Activated naive CD8-positive, alpha-beta T cell treated with anti-CD3 and anti-CD28 coated beads, Interleukin-2, amount 10 ng/mL, durations not matched to agents 7 days and 5 days (primary cell): ENCODE measurements around the gene PKP1. TPM values are rescaled to one million over a fixed set of nuclear protein-coding genes. Genes with fewer than 3 reads are reported as not detected.
"Not testable (repeated sequence)": the region's sequence is repeated elsewhere in the genome, so short reads cannot be mapped to it uniquely, and the experiment has no call there.

Source experiments
- ATAC-seq: fragments of 150-1000 bp; cut with Tn5 transposase; one replicate; pipeline ENCODE4 v1.10.0; 2021; ENCODE audit warnings: low read depth, moderate library complexity
- POLR2A ChIA-PET: fragments of 350-600 bp; sonication (Branson Sonifier 250); formaldehyde crosslinking; loops from one replicate; lab custom pipeline; 2021; ENCODE audit warnings: antibody characterized with exemption; lab: Charles Lee
- DNase-seq: peaks from one replicate; pipeline ENCODE4 v3.0.0; 2021
- H3K27ac Mint-ChIP-seq: one replicate; pipeline ENCODE4 v1.8.0; 2022; ENCODE audit warnings: mild to moderate bottlenecking, mixed read lengths
- H3K27me3 Mint-ChIP-seq: one replicate; pipeline ENCODE4 v1.8.0; 2022; ENCODE audit warnings: mild to moderate bottlenecking, moderate library complexity, mixed read lengths
- H3K36me3 Mint-ChIP-seq: one replicate; pipeline ENCODE4 v1.8.0; 2021; ENCODE audit warnings: mild to moderate bottlenecking, mixed read lengths
- H3K4me1 Mint-ChIP-seq: one replicate; pipeline ENCODE4 v1.8.0; 2021; ENCODE audit warnings: mixed read lengths
- H3K4me3 Mint-ChIP-seq: one replicate; pipeline ENCODE4 v1.8.0; 2022; ENCODE audit warnings: mild to moderate bottlenecking, moderate library complexity, mixed read lengths
- H3K9me3 Mint-ChIP-seq: one replicate; pipeline ENCODE4 v1.8.0; 2021; ENCODE audit warnings: mixed read lengths
- total RNA-seq, 2 experiments: library from RNA; stranded (reverse); gene quantifications; one replicate each; pipeline ENCODE4 v1.2.3, GENCODE V29; 2021

Gene PKP1
- total RNA-seq, 2 experiments from 2014 or later = not detected

DNA sequence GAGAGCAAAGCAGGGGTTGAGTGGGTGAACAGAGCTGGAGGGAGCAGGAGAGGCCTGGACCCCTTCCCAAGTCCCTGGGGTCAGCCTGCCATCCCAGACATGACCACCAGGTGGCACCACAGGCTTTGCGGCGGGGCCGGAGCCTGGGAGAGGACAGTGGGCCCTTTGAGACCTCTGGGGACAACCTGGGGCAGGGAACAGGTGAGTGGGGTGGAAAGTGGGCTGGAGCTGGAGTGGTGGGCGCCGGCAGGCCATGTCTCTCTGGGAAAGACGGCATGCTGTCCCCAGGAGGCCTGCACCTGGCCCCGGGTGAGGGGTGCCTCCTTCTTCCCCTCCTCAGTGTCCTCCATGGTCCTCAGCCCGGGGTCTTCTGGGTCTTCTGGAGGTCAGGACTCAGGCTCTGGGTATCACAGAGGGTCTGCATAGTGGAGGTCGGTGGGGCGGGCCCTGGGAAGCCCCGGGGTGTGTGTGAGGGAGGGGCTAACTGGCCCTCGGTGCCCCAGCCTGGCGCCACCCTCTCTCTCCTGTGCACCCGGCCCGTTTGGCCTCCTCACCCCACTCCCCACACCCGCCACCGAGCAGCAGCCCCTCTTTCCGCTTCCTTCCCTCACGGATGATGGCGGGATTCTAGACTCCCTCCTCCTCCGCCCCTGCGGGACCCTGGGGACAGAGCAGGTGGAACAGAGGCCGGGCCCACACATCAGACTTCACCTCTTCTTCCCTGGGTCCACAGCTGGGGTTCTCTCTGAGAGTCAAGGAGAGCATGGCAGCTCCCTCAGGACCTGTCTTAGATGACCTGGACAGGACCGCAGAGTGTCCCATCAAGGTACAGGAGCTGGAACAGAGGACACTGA lies 28.5 kb upstream of the PKP1 start:
- H3K4me3 Mint-ChIP-seq = no peak overlapping the region
- peaks cover 2% of the 10 kb centered on the region for H3K27me3 Mint-ChIP-seq
- H3K4me1 Mint-ChIP-seq = no peaks in the 10 kb centered on the region
- no peak overlapping the region for H3K27ac Mint-ChIP-seq
- H3K36me3 Mint-ChIP-seq = no peaks in the 10 kb centered on the region
- H3K9me3 Mint-ChIP-seq = no peaks in the 10 kb centered on the region
- ATAC-seq = peak; percentile 66
- POLR2A ChIA-PET = no interaction called here
- DNase-seq = peak; percentile 80

DNA sequence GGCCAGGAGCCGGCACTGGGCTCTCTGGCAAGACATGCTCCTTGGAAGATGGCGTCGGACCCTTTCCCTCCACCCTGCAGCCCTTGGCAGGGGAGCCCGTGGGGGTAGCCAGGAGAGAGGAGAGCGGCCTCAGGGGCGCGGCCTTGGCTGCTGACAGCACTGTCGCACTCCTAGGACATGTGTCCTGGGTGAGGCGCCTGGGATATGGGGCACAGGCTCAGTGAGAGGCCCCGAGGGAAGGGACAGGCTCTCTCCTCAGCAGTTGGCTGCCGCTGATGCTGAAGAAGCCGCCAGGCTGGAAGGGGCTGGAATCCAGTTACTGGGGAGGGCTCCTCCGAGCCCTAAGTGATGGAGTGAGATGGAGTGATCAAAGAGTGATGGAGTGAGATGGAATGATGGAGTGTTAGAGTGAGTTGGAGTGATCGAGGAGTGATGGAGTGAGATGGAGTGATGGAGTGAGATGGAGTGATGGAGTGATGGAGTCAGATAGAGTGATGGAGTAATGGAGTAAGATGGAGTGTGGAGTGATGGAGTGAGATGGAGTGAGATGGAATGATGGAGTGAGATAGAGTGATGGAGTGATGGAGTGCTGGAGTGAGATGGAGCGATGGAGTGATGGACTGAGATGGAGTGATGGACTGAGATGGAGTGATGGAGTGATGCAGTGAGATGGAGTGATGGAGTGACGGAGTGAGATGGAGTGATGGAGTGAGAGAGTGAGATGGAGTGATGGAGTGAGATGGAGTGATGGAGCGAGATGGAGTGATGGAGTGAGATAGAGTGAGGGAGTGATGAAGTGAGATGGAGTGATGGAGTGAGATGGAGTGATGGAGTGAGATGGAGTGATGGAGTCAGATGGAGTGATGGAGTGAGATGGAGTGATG lies 27.6 kb upstream of the PKP1 start:
- POLR2A ChIA-PET = no interaction called here
- Mint-ChIP-seq H3K9me3 (no peaks in the 10 kb centered on the region), H3K4me1 (no peaks in the 10 kb centered on the region), H3K4me3 (no peak overlapping the region), H3K36me3 (no peaks in the 10 kb centered on the region), H3K27ac (no peak overlapping the region), H3K27me3 (peaks cover 7% of the 10 kb centered on the region)
- DNase-seq = no peak
- no peak for ATAC-seq

GRCh38 chr1:201258132-201258531 lies 25.2 kb upstream of the PKP1 start:
- H3K36me3 Mint-ChIP-seq, H3K4me1 Mint-ChIP-seq, ATAC-seq, H3K9me3 Mint-ChIP-seq, H3K27me3 Mint-ChIP-seq, POLR2A ChIA-PET, H3K27ac Mint-ChIP-seq, DNase-seq, H3K4me3 Mint-ChIP-seq: not testable (repeated sequence)

- no peak for DNase-seq
- H3K27me3 Mint-ChIP-seq = peaks cover 8% of the 10 kb centered on the region
Measured at GRCh38 chr1:201258763-201259230, 24.5 kb upstream of the PKP1 start.

GRCh38 chr1:201259476-201260235 lies 23.6 kb upstream of the PKP1 start:
- Mint-ChIP-seq H3K27me3 (peaks cover 13% of the 10 kb centered on the region), H3K27ac (no peak overlapping the region), H3K9me3 (no peaks in the 10 kb centered on the region), H3K4me3 (no peak overlapping the region), H3K4me1 (no peaks in the 10 kb centered on the region), H3K36me3 (no peaks in the 10 kb centered on the region)
- ATAC-seq (peak; percentile 45), DNase-seq (no peak)
- POLR2A ChIA-PET = interaction anchor here (0.5 kb wide), 1 partner anchor 1776 kb away, joined by 3 read pairs; no protein-coding TSS in a partner anchor

More at GRCh38 chr1:201258763-201259230, 24.5 kb upstream of the PKP1 start:
- POLR2A ChIA-PET = no interaction called here
- ATAC-seq = no peak
- Mint-ChIP-seq H3K27ac (no peak overlapping the region), H3K36me3 (no peaks in the 10 kb centered on the region), H3K9me3 (no peaks in the 10 kb centered on the region), H3K4me1 (no peaks in the 10 kb centered on the region), H3K4me3 (no peak overlapping the region)

- POLR2A ChIA-PET = interaction anchor here (0.5 kb wide), 1 partner anchor 1775 kb away, joined by 3 read pairs; no protein-coding TSS in a partner anchor
- DNase-seq (no peak), ATAC-seq (no peak)
- Mint-ChIP-seq H3K27me3 (peaks cover 15% of the 10 kb centered on the region), H3K4me1 (no peaks in the 10 kb centered on the region), H3K27ac (no peak overlapping the region), H3K9me3 (no peaks in the 10 kb centered on the region), H3K36me3 (no peaks in the 10 kb centered on the region), H3K4me3 (no peak overlapping the region)
Measured at GRCh38 chr1:201260236-201260590, 23.1 kb upstream of the PKP1 start.

GRCh38 chr1:201260648-201261311 lies 22.5 kb upstream of the PKP1 start:
- ATAC-seq = no peak
- no peak for DNase-seq
- Mint-ChIP-seq H3K36me3 (no peaks in the 10 kb centered on the region), H3K4me1 (no peaks in the 10 kb centered on the region), H3K27ac (no peak overlapping the region), H3K27me3 (peaks cover 21% of the 10 kb centered on the region), H3K4me3 (no peak overlapping the region), H3K9me3 (no peaks in the 10 kb centered on the region)
- POLR2A ChIA-PET = no interaction called here

DNA sequence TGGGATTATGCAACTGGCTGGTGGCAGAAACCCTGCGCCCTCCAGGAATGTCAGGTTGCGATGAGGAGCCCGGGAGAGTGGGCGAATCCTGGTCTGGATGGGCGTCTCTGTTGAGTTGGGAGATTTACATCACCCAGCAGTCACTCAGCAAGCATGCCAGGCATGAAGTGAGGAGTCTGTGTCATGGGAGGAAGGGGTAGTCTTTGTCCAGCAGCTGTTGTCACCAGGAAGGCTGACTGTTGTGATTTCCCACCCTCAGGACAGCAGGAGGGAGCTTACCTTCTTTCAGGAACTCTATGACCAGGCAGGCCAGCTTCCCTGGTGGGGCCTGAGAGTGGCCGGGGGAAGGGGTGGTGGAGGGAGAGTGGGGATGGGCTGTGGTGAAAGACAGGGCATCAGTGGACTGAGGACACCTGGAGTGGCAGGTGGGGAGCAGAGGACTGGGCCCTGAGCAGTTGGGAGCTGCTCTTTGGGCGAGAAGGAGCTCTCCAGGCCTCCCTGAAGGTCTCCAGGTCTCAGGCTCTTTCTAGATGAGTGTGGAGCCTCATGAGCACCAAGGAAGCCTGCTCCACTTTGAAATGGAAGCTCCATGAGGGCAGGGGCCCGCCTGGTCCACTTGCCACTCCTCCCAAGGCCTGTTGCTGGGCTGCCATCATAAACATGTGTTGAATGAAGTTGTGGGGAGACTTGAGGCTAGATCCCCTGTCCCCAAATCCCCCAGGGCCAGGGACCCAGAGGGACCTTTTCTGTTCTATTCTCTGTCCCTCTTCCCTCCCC lies 21.3 kb upstream of the PKP1 start:
- H3K36me3 Mint-ChIP-seq = no peaks in the 10 kb centered on the region
- no peak overlapping the region for H3K27ac Mint-ChIP-seq
- ATAC-seq = no peak
- H3K9me3 Mint-ChIP-seq = no peaks in the 10 kb centered on the region
- no peak overlapping the region for H3K4me3 Mint-ChIP-seq
- peaks cover 30% of the 10 kb centered on the region for H3K27me3 Mint-ChIP-seq
- H3K4me1 Mint-ChIP-seq = no peaks in the 10 kb centered on the region
- POLR2A ChIA-PET = no interaction called here
- DNase-seq = no peak

DNA sequence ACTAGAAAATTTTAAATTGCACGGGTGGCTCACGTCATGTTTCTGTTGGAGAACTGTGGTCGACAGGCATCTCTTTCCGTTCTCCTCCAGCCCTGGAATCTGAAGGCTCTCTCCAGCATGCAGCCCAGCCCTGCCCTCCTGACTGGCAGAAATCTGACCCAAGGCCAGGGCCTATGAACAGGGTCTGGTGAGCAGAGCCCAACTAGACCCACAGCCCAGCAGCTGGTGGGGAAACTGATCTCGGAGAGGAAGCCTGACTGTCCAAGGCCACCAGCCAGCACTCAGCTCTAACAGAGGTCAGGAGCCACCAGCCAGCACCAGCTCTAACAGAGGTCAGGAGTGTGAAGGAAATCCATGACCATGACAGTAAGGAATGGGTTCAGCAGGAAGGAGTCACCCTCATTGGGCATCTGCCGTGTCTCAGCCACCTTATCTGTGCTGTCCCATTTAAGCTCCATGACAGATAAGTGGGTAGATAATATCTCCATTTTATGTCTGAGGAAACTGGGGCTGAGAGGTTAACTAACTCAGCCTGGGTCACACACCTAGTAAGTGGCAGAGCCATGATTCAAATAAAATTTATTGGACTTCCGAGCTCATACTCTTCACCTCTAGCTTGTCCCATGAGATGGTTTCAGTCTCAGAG lies 20.2 kb upstream of the PKP1 start:
- Mint-ChIP-seq H3K4me3 (no peak overlapping the region), H3K27me3 (peaks cover 36% of the 10 kb centered on the region), H3K4me1 (no peaks in the 10 kb centered on the region), H3K36me3 (no peaks in the 10 kb centered on the region), H3K9me3 (no peaks in the 10 kb centered on the region), H3K27ac (no peak overlapping the region)
- ATAC-seq (no peak), DNase-seq (no peak)
- POLR2A ChIA-PET = no interaction called here

- ATAC-seq (no peak), DNase-seq (no peak)
- POLR2A ChIA-PET = no interaction called here
- no peak overlapping the region for H3K4me3 Mint-ChIP-seq
- no peak overlapping the region for H3K27ac Mint-ChIP-seq
- peaks cover 36% of the 10 kb centered on the region for H3K27me3 Mint-ChIP-seq
- H3K9me3 Mint-ChIP-seq = no peaks in the 10 kb centered on the region
- no peaks in the 10 kb centered on the region for H3K4me1 Mint-ChIP-seq
- H3K36me3 Mint-ChIP-seq = no peaks in the 10 kb centered on the region
Measured at GRCh38 chr1:201264072-201264471, 19.2 kb upstream of the PKP1 start.

- POLR2A ChIA-PET = no interaction called here
- ATAC-seq (no peak), DNase-seq (no peak)
- Mint-ChIP-seq H3K9me3 (no peaks in the 10 kb centered on the region), H3K4me1 (no peaks in the 10 kb centered on the region), H3K27me3 (peaks cover 34% of the 10 kb centered on the region), H3K4me3 (no peak overlapping the region), H3K27ac (no peak overlapping the region), H3K36me3 (no peaks in the 10 kb centered on the region)
Measured at GRCh38 chr1:201264554-201264953, 18.8 kb upstream of the PKP1 start.

DNA sequence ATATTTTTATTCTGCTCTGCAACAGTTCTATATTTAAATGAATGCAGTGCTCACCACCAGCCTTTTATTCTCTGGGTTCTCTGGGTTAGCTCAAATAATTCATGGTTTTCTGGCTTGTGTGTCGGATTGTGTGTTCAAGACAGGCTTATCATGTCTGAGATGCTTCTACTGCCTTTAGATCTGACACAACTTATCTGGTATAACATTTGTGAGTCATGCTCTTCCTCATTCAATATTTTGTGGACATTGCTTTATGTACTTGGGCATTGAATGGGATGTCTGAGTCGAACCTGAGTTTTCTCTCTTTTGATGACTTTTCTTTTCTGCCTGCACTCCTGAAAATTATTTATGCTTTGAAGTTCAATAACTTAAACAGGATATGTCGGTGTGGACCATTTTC lies 17.6 kb upstream of the PKP1 start:
- no peaks in the 10 kb centered on the region for H3K4me1 Mint-ChIP-seq
- no peak overlapping the region for H3K4me3 Mint-ChIP-seq
- DNase-seq (no peak), ATAC-seq (no peak)
- POLR2A ChIA-PET = no interaction called here
- H3K27ac Mint-ChIP-seq = no peak overlapping the region
- H3K9me3 Mint-ChIP-seq = no peaks in the 10 kb centered on the region
- H3K36me3 Mint-ChIP-seq = no peaks in the 10 kb centered on the region
- H3K27me3 Mint-ChIP-seq = peaks cover 31% of the 10 kb centered on the region
